Hematopoietic multipotent progenitor cell treated with erythropoietin and hydrocortisone succinate and interleukin-3 and kit ligand, for 6 days (in vitro differentiated cells): ENCODE data around the gene RAD51B.

Experiments
- DNase-seq: peaks from one replicate; pipeline ENCODE4 v3.0.0-alpha.2; 2015

The RAD51B gene

DNA sequence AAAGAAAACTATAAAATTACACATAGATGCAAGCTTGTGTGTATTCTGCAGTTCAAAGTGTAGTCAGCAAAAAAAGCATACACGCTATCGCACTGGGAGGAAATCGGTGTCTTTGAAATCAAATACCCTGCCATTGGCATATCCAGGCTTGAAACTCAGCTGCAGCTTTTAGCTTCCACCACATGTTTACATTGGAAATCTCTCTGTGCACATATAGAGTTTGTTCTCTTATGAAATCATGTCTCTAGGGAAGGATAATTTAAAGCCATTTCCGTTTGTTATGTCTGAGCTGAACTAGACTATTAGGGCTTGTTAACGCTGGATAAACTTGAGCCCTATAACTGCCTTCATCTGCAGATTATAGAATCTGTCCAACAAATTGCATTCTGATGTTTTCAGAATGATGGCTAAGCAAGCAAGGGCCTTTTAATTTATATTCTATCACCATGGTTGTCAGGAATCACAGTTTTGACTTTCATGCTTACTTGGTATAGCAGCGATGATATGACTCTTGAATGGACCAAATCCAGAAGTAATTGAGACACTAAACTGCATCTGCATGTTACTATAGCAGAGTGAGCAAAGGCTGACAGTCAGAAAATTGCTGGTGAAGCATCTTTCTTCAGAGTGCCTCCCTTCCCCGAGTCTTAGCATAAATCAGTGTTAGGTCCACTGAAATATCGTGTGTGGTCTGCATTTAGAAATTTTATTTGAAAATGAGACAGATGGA, 530.5 kb downstream of the RAD51B start:
- no peak for DNase-seq

DNA sequence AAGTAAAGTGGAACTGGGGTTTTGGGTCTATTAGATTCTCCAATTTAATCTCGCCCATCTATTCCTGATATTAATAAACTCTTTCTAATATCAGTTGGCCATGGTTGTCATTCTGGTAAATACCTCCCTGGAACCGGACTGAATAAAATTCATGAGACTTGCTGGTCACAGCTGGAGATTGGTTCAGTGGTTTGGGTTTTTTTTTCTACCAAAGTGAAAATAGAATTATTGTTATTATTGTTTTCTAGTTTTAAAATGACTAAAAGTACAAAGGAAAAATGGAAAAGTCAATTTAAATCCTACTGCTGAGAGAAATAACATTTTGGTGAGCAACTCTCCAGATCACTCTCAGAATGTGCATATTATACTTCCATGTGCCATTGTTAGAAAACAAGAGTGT, 535.8 kb downstream of the RAD51B start:
- no peak for DNase-seq

DNA sequence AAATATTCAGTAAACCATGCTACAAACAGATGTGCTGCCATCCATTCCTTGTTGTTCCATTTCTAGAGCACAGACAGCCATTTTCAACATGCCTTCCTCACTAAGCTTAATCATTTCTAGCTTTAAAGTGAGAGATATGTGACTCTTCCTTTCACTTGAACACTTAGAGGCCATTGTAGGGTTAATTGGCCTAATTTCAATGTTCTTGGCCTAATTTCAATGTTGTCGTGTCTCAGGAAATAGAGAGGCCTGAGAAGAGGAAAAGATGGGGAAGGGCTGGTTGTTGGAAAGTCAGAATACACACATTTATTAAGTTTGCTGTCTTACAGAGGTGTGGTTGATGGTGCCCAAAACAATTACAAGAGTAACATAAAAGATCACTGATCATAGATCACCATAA, 538.2 kb downstream of the RAD51B start:
- DNase-seq: no peak

DNA sequence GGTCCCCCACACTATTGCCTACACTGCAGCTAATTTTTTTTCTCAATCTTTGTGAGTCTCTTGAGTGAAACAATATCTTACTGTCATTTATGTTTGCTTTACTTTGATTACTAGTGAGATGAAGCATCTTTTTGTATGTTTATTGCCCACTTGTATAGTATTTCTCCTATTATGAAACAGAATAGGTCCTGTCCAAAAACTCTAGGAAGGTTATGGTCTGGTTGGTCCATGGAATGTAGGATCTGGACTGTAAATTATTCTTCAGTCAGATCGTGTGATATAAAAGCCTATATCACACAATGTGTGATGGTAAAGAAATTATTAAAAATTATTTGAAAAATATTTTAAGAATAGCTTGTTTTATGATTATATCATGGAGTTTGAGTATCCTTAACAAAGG, 538.9 kb downstream of the RAD51B start:
- DNase-seq: no peak

DNA sequence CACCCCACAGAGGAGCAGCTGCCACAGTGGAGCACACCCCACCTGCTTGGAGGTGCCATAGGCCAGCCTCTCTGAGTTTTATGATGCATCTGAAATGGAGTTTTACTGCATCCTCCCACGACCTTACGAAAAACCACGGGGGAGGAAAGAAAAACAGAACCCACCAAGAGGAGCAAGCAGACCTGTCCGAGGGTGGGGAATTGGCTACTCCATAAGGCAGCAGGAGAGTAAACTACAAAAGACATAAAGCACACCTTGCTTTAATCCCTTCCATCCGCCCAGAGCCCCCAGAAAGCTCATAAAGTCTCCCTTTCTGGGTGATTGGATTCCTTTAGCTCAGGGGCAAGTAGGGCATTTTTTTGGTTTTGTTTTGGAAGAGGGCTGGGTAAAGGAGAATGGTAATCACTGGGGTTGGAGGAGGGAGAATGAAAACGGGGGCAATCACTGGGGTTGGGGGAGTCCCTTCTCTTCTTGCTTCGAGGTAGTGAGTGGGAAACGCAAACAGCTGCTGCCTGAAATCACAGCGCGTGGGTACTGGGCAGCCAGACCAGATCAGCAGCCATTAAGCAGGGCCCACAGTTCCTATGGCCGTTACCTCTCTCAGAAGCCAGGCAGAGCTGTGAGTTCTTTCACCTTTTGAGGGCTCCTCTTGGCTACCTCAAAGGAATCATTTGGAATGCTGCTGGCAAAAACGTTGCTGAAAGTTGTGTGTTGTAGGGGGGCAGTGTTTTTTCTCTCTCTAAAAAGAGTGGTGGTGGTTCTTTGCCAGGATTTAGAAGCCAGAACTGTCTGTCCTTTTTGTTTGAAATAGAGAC, 539.6 kb downstream of the RAD51B start:
- no peak for DNase-seq

DNA sequence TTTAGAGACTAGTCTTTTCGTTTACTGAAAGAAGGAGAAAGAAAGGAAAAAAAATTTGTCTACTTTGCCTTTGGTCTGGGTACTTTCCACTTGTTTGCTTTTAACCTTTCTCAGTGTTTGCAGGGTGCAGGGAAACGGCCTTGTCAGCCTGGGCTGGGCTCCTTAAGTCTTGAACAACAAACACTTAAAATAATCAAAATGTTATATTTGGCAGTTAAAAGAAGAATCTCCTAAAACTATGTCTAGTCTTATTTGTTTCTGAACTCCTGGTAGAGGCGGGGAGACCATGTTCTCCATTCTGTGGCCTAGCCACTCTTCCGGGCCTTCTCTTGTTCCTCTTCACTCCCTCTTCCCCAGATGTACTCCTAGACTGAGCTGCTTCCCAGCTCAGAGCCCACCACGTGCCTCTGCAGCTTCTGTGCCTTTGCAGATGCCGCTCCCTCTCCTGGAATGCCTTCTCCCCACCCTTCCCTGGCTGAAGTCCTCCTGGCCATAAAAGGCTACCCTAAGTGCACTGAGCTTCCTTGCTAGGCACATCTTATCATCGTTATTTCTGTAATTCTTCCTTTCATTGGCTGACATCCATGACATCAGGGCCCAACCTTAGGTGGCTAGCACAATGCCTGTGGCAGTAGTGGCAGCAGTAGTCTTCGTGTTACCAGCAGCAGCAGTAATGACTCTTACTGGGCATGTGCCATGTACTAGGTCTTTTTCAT, 540.4 kb downstream of the RAD51B start:
- DNase-seq: no peak

DNA sequence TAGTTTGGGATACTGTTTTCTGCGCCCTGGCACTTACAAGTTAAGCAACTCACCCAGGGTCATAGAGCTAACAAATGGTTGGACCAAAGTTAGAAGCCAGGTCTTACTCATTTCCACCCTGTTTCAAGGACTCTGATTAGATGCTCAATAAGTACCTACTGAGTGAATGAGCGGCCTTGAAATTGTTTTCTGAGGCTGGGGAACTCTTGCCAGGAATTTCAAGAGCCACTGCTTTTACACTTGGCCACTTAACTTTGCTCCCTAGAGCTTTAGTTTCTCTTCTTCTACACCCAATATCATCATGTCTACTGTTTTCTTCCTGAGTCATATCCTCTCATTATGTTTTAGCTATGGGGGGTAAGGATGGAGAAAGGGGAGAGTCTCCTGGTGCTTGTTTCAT, 541.7 kb downstream of the RAD51B start:
- DNase-seq: no peak

DNA sequence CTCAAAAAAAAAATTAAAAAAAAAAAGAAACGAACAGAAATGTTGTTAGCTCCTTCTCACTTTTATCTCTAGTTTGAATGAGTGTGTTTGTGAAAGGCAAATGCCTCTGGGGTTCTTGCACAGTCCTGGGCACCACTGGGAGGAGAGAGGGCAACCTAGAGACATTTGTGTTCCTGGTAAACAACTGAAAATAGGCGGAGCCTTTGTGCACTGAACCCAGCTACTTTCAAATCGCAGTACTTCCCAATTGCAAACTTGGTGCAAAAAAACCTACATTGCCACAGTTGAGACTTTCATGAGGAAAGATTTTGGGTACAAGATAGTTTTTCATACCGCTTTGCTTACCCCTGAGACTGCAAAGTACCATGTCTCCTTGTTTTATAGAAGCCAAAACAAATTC, 543.3 kb downstream of the RAD51B start:
- no peak for DNase-seq

DNA sequence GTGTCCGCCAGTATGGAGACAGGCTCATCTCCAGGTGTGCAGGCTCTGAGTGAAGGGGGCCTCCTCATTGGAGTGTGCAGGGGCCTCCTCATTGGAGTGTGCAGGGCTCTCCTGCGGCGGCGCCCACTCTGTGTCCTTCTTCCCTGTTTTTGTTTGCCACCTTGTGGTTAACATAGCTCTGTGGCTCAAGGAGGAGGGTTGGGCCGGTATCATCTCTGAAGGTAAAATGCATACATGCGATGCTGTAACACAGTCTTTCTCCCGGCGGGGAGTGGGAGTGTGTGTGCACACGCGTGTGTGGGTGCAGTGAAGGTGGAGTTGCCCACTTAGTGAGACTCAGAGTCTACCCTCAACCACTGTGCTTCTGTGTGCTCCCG, 543.9 kb downstream of the RAD51B start:
- no peak for DNase-seq

DNA sequence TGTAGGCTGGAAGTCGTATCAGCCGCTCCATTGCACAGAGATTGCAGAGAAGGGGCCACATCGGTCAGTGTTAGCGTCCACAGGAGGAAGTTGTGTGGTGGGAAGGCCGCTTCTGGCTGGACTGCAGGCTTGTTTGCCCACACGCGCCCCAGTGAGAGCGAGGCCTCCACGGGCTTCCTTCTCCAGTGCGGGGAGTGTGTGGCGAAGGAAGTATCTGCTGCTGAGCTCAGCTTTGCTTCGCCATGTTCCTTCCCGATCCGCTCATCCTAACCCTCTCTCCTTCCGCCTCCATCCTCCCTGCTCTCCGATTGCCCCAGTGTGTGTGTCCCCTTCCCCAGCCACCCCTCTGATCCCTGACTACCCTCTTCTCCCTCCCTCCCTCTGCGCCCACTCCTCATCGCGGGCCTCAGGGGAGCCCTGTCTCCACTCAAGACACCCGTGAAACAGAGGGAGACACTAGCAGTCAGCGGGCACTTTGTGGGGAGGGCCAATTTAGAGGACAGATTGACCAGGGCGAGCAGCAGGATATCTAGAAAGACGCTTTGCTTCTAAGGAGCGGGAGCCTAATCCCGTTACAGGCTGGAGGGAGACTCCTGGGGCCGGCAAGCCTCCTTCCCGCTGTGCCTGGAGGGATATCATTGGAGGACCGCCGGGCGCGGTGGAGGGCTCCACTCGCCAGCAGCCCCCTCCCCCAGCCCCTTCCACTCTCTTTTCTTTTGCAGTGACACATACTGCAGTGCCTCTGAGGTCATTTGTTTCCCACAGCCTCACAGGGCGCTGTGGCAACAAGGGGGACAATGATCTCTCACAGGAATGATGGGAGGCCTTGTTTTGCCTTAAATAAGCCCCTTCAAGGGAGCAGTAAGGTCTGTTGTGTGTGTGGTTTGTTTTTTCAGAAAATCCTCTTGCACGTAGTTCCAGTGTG, 544.5 kb downstream of the RAD51B start:
- DNase-seq: no peak

DNA sequence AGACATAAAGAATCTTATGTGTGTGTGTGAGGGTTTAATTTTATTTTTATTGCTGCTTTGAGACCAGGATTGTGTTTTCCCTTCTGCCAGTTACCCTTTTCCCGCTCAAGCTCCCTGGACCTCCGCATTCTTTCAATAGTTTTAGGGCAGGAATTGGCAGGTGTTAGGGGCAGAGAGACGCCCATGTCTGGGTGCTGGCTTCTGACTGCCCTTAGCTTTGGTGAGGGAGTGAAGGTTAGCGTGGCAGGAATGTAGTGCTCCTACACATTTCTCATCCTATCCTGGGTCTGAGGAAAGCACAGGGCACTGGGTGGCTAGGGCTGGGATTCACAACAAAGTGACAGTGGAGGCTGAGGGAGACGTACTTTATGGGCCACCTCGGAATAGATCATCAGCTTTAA, 545.2 kb downstream of the RAD51B start:
- no peak for DNase-seq

DNA sequence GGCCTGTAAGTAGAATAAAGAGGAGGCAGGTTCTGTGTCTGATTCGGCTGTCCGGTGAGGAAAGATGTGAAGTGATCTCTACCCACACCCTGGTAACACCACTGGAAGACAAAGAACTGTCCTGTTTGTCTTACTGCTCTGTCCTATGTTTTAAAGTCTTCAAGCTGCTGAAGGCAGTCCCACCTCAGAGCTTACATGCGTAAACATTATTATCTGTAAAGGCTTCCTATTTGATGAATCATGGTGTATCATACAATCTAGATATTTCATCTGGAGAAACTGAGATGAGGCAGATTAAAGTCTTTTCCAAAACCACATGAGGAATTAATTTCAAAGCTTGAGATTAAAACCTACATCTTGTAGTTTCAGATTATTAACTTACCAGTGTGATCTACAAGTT, 545.6 kb downstream of the RAD51B start:
- DNase-seq: no peak

DNA sequence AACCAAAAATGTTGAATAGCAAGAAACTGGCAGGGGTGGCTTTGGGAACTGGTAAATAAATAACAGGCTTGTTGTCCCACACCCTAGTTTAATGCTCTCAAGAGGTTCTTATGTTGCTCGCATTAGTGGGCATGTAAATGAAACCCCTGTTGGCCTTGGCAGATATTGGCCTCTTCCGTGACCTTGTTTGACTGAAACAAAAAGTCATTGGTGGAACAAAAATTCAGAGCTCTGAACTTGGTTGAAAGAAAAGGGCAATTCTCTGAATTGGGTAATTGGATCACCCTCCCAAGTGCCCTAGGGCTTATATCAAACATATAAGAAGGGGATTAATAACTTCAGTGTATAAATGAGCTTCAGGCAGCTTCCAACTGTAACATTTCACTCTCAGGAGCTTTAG, 547.1 kb downstream of the RAD51B start:
- no peak for DNase-seq

DNA sequence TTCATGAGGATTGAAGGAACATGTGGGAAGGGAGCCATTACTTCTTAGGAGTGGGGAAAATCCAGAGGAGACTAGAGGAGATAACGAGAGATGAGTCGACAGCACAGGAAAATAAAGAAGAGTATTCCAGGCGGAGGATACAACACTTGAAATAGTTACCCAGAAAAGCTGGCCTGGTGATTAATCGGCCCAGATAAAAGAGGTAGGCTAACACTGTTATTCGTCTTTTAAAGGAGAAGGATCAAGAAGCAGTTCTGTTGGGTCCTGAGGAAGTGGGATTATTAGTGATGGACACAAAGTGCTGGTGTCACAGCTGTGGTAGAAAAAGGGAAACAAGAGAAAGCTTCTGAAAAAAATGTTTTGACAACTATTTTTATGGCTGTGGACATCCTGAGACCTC, 548.0 kb downstream of the RAD51B start:
- no peak for DNase-seq

DNA sequence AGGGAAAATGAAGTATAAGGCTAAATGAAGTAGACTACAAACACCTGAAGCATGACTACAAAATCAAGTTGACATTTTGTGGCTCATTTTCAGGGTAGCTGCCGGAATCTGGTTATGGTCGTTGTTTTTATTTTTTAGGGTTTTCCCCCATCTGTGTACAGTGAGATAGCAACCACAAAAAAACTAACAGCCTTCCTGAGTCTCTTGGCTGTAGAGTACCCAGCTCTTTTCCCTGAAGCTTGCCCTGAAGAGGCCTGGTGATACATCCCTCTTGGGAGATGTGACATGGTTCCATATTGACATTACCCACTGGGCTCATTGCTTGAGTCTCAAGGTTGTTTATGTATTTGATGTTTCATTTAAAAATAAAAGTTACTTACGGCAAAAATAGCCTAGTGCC, 549.3 kb downstream of the RAD51B start:
- DNase-seq: no peak

DNA sequence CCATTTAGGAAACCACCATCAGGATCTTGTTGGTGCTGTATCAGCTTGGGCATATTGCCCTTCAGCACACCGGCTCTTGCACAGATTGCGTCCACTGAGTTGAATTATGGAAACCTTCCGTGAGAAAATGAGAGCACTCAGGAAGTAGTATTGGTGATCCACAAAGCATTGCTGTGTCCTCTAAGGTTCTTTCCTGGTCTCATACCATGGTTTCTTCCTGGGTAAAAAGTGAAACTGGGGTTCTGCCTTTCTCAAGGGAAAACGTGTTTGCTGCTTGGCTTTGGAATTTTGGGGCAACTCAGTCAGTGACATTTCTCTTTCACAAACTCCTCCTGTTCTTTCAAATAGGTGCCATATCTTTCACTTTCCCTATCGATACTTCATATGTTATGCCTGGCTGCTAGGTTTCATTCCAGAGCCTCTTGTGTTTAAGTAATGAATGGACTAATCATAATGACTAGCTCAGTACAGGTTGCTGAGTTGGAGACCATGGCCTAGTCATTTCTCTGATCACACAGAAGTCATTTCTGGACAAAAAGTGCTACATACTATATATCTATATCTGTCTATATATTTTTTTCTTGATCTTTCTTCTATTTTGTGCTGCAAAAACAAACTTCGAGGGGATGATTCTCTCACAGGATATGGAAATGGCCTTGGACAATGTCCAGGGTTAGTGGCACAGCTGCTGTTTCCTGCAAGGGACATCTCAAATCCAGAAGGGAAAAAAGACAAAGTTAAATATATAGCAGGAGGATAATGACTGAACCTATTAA, 549.9 kb downstream of the RAD51B start:
- DNase-seq: no peak

DNA sequence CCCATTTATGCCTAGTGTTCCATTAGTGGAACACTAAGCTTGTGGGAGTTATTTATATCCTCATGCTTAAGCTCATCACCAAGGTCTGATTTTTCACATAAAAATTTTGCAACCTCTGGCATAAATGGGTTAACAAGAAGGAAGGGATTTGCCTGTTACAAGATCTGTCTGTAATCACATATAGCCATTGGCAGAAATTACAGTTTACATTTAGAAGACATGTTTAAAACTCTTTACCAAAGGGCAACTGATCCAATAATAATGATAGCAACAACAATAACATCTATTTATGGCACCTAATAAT, 550.4 kb downstream of the RAD51B start:
- DNase-seq: no peak

DNA sequence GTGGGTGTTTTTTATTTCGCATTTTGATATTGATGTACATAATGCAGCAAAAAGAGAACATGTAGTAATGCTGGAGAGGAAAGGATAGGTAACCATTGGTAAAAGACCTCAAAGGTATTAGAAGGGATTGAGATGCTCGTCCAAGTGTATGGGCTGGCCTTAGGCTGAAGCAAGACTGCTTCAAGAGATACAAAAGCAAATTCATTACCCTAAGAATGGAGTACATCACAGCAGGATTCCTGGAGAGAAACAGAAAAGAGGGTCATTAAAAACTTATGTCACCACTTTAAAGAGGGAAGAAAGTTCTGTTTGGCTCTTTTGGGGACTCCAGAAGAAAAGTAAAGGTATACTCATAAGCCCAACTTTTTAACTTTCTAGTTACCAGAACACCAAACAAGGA, 552.8 kb downstream of the RAD51B start:
- DNase-seq: no peak

DNA sequence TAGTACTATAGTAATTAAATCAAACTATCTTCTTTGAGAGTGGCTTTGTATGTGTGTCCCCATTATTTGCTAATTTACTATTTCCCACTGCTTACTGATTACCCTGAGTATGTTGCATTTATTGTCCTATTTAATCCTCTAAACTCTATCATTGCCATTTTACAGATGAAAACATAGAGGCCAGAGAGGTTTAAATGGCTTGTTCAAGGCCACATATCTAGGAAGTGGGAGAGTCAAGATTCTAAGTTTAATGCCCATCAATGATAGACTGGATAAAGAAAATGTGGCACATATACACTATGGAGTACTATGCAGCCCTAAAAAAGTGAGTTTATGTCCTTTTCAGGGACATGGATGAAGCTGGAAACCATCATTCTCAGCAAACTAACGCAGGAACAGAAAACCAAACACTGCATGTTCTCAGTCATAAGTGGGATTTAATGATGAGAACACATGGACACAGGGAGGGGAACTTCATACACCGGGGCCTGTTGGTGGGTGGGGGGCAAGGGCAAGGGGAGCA, 553.6 kb downstream of the RAD51B start:
- no peak for DNase-seq

DNA sequence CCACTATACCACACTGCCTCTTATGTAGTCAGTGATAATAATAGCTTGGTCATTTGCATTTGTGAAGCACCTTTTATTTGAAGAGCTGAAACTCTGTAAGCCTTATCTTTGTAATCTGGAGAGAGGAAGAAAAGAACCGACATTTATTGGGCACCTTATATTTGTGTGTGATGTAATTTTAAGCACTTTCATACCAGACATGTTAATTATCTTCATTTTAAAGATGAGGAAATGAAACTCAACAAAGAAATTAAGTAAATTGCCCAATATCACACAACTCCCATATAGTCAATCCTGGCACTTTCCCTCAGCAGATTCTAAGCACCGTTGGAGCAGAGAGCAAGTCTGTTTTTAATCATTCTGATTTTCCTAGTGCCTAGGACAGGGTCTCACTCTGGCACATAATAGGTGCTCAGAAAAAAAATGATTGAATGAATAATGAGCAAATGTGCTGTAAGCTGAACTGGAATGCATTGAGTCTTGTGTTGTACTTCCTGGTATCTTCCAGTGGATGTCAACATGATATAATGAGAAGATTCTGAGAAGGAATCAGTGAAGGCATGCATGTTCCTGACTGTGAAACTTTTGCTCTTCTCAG, 554.4 kb downstream of the RAD51B start:
- DNase-seq: no peak

DNA sequence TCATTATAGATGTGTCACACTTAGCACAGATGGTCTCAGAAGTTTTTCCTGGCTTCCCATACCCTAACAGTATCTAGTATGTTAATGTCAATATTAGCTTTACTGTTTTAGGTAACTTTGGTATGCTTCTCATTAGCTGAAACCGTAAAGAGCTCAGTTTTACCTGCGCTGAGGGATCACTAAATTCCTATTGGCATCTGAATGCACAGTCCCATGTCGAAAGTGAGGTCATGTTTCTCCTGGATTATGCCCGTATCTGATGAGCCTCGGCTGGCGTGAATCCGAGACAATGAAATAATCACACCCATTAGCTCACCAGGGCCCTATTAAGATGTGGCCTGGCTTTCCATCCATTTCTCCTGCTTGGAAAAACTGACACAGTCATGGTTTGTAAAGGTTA, 555.1 kb downstream of the RAD51B start:
- no peak for DNase-seq

DNA sequence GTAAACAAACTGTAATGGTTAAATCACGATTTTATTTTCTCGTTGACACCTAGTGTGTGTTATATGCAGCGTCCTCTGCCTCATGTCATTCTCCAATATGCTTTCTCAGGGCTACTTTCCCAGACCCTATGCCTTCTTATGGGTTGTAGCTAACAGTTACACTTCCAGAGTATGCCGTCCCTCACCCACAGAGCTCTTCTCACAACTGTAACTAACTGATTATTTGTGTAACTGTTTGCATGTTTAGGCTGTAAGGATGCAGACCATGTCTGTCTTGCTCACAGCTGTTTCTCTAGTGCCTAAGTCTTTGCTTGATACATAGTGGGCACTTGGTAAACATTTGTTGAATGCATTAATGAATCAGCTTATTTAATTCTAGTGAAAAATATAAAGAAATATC, 555.8 kb downstream of the RAD51B start:
- DNase-seq: no peak
